HG03342 (cell line): ENCODE measurements around the gene NPB.

Experiments
- ATAC-seq: cut with Tn5 transposase; IDR thresholded peaks from one replicate; pipeline ENCODE4 v1.9.1; 2021; ENCODE audit warnings: mild to moderate bottlenecking, moderate library complexity; ENCODE audit not compliant: unreplicated experiment

NPB gene

GRCh38 chr17:81898029-81898866, 3.8 kb upstream of the NPB start:
- ATAC-seq = no peak

- no peak for ATAC-seq
These were observed 3.2 kb upstream of the NPB start for GRCh38 chr17:81898885-81899284.

- ATAC-seq = no peak
These were observed 2.4 kb upstream of the NPB start for GRCh38 chr17:81899514-81900166.

- no peak for ATAC-seq
These were observed 1.7 kb upstream of the NPB start for GRCh38 chr17:81900181-81900820.

GRCh38 chr17:81901167-81902022, 643 bp upstream of the NPB start:
- ATAC-seq = no peak

GRCh38 chr17:81902653-81903414, 796 bp downstream of the NPB start:
- ATAC-seq = no peak

GRCh38 chr17:81903415-81903831, 1.4 kb downstream of the NPB start:
- no peak for ATAC-seq

GRCh38 chr17:81903896-81904599, 2.0 kb downstream of the NPB start:
- ATAC-seq = no peak

- ATAC-seq = no peak
These were observed 2.8 kb downstream of the NPB start for GRCh38 chr17:81904600-81905423.

- no peak for ATAC-seq
These were observed 3.4 kb downstream of the NPB start for GRCh38 chr17:81905424-81905875.

- no peak for ATAC-seq
These were observed 4.0 kb downstream of the NPB start for GRCh38 chr17:81905993-81906392.

GRCh38 chr17:81906476-81907218, 4.6 kb downstream of the NPB start:
- ATAC-seq = no peak

- ATAC-seq = no peak
These were observed 5.4 kb downstream of the NPB start for GRCh38 chr17:81907219-81908145.

- ATAC-seq = no peak
These were observed 6.8 kb downstream of the NPB start for GRCh38 chr17:81908793-81909192.

- ATAC-seq = no peak
These were observed 7.2 kb downstream of the NPB start for GRCh38 chr17:81909231-81909630.

- ATAC-seq = no peak
These were observed 8.2 kb downstream of the NPB start for GRCh38 chr17:81909966-81910839.
